ENCODE measurements around the gene OPRL1.

DNA sequence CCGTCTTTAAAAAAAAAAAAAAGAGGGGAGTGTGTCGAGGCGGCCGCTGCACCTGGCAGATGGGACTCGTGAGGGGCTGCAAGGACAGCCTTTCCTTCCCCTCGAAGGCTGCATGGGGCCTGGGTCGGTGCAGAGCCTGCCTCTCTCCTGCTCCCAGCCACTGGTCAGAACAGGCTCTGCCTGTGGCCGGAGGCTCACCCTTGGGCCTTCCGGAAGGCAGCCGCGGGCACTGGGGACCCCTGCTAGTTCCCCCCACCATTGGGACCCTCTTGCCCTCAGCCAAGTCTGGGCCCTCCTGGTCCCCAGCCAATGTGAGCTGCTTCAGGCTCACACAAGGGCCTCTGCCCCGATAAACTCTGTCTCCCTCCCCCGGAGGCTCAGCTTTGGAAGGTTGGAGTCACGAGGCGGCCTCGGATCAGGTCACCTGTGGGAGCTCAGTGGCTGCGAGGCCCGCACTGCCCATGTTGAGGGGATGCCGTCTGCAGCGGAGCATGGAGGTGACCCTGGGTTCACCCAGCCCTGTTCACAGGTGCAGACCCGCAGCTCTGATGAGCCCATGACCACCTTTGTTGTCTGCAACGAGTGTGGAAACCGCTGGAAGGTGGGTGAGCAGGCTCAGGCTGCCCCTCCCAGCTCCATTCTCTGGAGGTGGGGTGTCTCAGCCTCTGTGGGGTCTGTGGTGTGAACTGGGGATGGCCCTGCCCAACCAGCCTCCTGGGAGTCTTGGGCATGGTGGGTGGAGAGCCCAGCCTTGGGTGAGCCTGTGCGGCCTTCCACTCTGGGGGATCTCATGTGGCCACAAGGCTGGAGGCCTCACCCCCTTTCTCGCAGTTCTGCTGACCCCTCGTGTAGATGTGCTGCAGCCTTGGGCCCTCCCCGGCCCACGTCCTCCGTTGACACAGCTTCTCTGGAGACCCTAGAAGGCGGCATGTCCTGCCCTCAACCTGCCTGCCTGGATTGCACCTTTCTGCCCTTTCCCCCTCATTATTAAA is 8.2 kb upstream of the OPRL1 start:
- TF ChIP-seq TRIM28 (IDR thresholded peaks at IDR 0.05; ENCODE audit: borderline replicate concordance, low read length) (no peak), SALL2 (tag by site-specific recombination; IDR thresholded peaks at IDR 0.05; ENCODE audit: borderline replicate concordance) (no peak)

All from HEK293 (cell line).